GM12865 (cell line): Measurements from ENCODE around the gene PDCD6IP.
A peak's percentile ranks its signal among the peaks of the same experiment; 100 is the strongest.
"Not testable (repeated sequence)": the region's sequence is repeated elsewhere in the genome, so short reads cannot be mapped to it uniquely, and the experiment has no call there.

Source experiments
- DNase-seq: peaks from one replicate; pipeline ENCODE4 v3.0.0; 2010; ENCODE audit warnings: low read depth
- H3K4me3 ChIP-seq: 2 replicates; pipeline ENCODE4 v1.5.1; 2011; ENCODE audit warnings: mild to moderate bottlenecking, low read depth, low read length, control low read depth
- TF ChIP-seq, protein P1 (sequence below): IDR thresholded peaks from 2 replicates; pipeline ENCODE4 v1.5.1; 2011; ENCODE audit warnings: low read length, control low read depth, low read depth, inconsistent platforms; ENCODE audit not compliant: insufficient read depth; ENCODE audit errors: missing control alignments

PDCD6IP gene, protein sequence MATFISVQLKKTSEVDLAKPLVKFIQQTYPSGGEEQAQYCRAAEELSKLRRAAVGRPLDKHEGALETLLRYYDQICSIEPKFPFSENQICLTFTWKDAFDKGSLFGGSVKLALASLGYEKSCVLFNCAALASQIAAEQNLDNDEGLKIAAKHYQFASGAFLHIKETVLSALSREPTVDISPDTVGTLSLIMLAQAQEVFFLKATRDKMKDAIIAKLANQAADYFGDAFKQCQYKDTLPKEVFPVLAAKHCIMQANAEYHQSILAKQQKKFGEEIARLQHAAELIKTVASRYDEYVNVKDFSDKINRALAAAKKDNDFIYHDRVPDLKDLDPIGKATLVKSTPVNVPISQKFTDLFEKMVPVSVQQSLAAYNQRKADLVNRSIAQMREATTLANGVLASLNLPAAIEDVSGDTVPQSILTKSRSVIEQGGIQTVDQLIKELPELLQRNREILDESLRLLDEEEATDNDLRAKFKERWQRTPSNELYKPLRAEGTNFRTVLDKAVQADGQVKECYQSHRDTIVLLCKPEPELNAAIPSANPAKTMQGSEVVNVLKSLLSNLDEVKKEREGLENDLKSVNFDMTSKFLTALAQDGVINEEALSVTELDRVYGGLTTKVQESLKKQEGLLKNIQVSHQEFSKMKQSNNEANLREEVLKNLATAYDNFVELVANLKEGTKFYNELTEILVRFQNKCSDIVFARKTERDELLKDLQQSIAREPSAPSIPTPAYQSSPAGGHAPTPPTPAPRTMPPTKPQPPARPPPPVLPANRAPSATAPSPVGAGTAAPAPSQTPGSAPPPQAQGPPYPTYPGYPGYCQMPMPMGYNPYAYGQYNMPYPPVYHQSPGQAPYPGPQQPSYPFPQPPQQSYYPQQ

DNA sequence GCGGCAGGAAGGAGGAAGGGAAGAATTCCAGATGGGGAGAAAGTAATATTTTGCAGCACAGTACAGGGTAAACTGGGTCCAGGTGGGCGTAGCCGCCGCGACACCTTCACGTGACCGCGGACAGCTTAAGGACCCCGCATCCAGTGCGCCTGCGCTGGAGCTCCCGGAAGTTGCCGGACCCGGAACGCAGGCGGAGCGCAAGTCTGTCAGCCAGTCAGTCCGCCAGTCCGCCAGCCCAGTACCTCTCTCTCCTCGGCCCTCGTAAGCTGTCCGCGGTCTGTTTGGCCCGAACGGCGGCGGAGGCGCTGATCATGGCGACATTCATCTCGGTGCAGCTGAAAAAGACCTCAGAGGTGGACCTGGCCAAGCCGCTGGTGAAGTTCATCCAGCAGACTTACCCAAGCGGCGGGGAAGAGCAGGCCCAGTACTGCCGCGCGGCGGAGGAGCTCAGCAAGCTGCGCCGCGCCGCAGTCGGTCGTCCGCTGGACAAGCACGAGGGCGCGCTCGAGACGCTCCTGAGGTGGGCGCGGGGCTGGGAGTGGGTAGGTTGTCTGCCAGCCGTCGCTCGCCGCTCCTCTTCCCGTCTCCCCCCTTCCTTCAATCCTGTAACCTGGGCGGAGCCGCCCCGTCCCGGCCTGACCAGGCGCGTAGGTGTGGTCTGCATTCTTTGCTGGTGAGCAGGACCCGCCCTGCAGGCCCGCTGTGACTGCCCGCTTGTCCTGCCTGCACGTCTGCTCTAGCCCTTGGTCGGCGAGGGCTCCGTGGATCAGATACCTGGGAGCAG lies at the start of gene PDCD6IP:
TSS of gene PDCD6IP (plus strand) at position 213 of the 784 bp plus-strand sequence. CDS start at position 312, 99 bp downstream.
- TF ChIP-seq, protein P1, sequence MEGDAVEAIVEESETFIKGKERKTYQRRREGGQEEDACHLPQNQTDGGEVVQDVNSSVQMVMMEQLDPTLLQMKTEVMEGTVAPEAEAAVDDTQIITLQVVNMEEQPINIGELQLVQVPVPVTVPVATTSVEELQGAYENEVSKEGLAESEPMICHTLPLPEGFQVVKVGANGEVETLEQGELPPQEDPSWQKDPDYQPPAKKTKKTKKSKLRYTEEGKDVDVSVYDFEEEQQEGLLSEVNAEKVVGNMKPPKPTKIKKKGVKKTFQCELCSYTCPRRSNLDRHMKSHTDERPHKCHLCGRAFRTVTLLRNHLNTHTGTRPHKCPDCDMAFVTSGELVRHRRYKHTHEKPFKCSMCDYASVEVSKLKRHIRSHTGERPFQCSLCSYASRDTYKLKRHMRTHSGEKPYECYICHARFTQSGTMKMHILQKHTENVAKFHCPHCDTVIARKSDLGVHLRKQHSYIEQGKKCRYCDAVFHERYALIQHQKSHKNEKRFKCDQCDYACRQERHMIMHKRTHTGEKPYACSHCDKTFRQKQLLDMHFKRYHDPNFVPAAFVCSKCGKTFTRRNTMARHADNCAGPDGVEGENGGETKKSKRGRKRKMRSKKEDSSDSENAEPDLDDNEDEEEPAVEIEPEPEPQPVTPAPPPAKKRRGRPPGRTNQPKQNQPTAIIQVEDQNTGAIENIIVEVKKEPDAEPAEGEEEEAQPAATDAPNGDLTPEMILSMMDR: peak; percentile 23
- peak within 1 kb of the TSS; percentile 91 for H3K4me3 ChIP-seq
- peak; percentile 96 for DNase-seq

DNA sequence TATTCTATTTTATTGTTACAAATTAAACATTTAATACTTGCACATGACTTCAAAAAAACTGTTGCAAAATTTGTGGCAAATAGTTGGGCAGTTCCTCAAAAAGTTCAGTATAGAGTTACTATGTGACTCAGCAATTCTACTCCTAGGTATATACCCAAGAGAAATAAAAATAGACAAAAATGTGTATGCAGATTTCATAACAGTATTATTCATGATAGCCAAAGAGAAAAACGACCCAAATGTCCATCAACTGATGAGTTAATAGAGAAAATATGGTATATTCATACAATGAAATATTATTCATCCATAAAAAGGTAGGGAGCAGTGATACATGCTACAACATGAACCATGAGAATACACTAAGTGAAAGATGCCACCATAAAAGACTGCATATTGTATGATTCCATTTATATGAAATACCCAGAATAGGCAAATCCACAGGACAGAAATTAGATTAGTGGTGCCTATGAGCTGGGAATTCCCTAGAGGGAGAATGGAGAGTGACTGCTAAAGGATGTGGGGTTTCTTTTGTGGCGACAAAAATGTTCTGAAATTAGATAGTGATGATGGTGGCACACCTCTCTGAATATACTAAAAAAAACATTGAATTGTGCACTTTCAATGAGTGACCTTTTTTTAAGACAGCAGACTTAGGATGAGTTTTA lies 48.8 kb upstream of the PDCD6IP start:
- TF ChIP-seq, protein P1: no peak
- DNase-seq: peak; percentile 20
- H3K4me3 ChIP-seq: no peak overlapping the region

DNA sequence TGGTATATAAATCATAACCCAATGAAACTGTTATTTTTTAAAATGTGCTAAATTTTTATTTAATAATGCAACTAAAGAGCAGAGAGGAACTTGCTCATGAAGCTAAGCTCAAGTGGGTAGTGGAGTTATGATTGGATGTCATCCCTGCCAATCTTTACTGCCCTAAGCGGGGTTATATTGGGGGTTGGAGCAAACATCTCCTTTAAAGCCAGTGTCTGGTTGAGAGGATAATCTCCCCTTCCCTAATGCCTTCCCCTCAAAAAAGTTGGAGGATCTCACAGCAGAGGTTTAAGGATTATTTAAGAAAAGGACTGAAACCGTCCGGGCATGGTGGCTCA lies 48.2 kb upstream of the PDCD6IP start:
- TF ChIP-seq, protein P1: no peak
- DNase-seq: peak; percentile 18
- no peak overlapping the region for H3K4me3 ChIP-seq

DNA sequence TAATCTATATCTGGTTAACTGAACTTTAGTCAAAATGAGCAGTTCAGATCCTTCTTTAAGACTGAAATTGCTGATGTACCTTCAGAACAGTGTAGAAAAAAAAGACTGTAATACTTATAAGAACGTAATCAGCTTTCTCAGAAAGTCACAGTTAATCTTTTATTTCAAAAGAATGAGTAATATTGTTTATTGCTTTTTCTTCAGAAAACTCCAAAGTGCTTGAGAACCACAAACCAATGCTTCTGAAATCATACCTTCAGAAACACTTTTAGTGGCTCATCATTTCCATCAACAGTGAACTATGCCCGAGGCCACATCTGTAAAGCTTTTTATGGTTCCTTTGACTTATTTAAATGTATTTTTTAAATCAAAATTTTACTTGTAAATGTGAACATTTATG lies 47.1 kb upstream of the PDCD6IP start:
- TF ChIP-seq, protein P1: no peak
- H3K4me3 ChIP-seq: no peak overlapping the region
- DNase-seq: no peak

DNA sequence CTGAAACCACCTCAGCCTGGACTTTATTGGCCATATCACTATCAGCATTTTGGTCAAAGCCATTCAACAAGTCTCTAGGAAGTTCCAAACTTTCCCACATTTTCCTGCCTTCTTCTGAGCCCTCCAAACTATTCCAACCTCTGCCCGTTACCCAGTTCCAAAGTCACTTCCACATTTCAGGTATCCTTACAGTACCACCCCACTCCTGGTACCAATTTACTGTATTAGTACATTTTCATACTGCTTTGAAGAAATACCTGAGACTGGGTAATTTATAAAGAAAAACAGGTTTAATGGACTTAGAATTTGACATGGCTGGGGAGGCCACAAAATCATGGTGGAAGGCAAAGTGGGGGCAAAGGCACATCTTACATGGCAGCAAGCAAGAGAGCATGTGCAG lies 44.0 kb upstream of the PDCD6IP start:
- DNase-seq, H3K4me3 ChIP-seq: not testable (repeated sequence)

DNA sequence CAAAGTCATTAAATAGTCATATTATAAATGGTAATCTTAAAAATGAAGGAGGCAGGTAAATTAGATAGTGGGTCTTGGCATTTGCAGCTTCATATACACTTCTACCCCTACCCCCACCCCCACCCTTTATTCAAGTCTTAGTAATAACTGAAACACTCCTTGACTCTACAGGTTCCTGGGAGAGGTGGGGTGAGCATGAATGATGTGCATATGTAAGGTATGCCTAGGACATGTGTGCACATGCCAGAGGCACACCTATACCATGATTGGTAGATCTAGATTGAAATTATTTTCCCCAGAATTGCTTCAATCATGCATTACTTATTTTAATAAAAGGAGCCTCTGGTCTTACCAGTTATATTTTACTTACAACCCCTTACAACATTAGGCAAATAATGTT lies 40.1 kb upstream of the PDCD6IP start:
- no peak overlapping the region for H3K4me3 ChIP-seq
- TF ChIP-seq, protein P1: no peak
- DNase-seq: no peak
